ENCODE measurements around the gene TBCB.

DNA sequence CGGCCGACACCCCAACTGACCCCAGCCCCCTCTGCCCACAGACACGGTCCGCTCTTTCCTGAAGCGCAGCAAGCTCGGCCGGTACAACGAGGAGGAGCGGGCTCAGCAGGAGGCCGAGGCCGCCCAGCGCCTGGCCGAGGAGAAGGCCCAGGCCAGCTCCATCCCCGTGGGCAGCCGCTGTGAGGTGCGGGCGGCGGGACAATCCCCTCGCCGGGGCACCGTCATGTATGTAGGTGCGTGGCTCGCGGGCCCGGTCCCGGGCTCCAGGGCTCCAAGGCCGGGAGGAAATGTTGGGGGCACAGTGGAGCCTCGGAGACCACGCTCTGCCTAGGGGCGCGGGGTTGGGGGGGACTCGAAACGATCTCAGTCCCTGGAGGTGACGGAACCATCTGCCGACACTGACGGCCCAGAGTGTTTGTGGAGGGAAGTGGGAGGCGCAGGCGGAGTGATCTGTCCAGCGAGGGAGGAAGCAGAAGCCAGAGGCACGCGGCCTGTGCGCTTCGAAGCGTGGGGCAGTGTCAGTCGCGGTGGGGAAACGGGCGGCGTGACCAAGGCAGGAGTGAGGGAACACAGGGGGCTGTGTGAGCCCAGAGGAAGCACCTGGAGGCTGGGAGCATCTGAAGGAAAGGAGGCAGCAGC, 6.3 kb downstream of the TBCB start:
- TF ChIP-seq, protein P1, sequence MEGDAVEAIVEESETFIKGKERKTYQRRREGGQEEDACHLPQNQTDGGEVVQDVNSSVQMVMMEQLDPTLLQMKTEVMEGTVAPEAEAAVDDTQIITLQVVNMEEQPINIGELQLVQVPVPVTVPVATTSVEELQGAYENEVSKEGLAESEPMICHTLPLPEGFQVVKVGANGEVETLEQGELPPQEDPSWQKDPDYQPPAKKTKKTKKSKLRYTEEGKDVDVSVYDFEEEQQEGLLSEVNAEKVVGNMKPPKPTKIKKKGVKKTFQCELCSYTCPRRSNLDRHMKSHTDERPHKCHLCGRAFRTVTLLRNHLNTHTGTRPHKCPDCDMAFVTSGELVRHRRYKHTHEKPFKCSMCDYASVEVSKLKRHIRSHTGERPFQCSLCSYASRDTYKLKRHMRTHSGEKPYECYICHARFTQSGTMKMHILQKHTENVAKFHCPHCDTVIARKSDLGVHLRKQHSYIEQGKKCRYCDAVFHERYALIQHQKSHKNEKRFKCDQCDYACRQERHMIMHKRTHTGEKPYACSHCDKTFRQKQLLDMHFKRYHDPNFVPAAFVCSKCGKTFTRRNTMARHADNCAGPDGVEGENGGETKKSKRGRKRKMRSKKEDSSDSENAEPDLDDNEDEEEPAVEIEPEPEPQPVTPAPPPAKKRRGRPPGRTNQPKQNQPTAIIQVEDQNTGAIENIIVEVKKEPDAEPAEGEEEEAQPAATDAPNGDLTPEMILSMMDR (IDR thresholded peaks at IDR 0.05; ENCODE audit: insufficient read depth, low read length) = no peak
- TF ChIP-seq POLR2AphosphoS5 (IDR thresholded peaks at IDR 0.05; ENCODE audit: low read depth) = no peak
- TF ChIP-seq, protein P2, sequence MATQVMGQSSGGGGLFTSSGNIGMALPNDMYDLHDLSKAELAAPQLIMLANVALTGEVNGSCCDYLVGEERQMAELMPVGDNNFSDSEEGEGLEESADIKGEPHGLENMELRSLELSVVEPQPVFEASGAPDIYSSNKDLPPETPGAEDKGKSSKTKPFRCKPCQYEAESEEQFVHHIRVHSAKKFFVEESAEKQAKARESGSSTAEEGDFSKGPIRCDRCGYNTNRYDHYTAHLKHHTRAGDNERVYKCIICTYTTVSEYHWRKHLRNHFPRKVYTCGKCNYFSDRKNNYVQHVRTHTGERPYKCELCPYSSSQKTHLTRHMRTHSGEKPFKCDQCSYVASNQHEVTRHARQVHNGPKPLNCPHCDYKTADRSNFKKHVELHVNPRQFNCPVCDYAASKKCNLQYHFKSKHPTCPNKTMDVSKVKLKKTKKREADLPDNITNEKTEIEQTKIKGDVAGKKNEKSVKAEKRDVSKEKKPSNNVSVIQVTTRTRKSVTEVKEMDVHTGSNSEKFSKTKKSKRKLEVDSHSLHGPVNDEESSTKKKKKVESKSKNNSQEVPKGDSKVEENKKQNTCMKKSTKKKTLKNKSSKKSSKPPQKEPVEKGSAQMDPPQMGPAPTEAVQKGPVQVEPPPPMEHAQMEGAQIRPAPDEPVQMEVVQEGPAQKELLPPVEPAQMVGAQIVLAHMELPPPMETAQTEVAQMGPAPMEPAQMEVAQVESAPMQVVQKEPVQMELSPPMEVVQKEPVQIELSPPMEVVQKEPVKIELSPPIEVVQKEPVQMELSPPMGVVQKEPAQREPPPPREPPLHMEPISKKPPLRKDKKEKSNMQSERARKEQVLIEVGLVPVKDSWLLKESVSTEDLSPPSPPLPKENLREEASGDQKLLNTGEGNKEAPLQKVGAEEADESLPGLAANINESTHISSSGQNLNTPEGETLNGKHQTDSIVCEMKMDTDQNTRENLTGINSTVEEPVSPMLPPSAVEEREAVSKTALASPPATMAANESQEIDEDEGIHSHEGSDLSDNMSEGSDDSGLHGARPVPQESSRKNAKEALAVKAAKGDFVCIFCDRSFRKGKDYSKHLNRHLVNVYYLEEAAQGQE (IDR thresholded peaks at IDR 0.05; ENCODE audit: insufficient replicate concordance, low read depth) = no peak
- TF ChIP-seq GABPA (IDR thresholded peaks at IDR 0.05; ENCODE audit: low read depth) = no peak
